Measurements from ENCODE around the gene OR4C3. TPM values are rescaled to one million over a fixed set of nuclear protein-coding genes. Genes with fewer than 3 reads are reported as not detected.
A peak's percentile ranks its signal among the peaks of the same experiment; 100 is the strongest.
"Not testable (repeated sequence)": the region's sequence is repeated elsewhere in the genome, so short reads cannot be mapped to it uniquely, and the experiment has no call there.

The OR4C3 gene
- total RNA-seq, 2 experiments from 2014 or later, result not detected

- ATAC-seq (ENCODE audit: poor library complexity), result no peak
Observed at GRCh38 chr11:48341466-48341865, 16.7 kb downstream of the OR4C3 start.

DNA sequence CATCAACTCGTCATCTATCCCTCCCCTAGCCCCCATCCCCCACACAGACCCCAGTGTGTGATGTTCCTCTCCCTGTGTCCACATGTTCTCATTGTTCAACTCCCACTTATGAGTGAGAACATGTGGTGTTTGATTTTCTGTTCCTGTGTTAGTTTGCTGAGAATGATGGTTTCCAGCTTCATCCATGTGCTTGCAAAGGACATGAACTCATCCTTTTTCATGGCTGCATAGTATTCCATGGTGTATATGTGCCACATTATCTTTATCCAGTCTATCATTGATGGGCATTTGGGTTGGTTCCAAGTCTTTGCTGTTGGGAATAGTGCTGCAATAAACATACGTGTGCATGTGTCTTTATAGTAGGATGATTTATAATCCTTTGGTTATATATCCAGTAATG, 17.8 kb downstream of the OR4C3 start:
- H3K4me1 ChIP-seq (ENCODE audit: insufficient read depth, low read length); H3K27me3 Mint-ChIP-seq; H3K27me3 ChIP-seq (ENCODE audit: control insufficient read depth in 1 of 2, insufficient read depth in 2 of 2, low read length in 2 of 2); H3K4me3 Mint-ChIP-seq; H3K27ac Mint-ChIP-seq; H3K4me3 ChIP-seq (ENCODE audit: low read length); H3K36me3 Mint-ChIP-seq (ENCODE audit: low read depth); ATAC-seq (ENCODE audit: poor library complexity); DNase-seq; CTCF ChIA-PET; H3K27ac ChIP-seq (ENCODE audit: low read depth in 1 of 2, low read length in 2 of 2); POLR2A ChIA-PET; intact Hi-C loops (cut with DNase I, micrococcal nuclease); H3K36me3 ChIP-seq (ENCODE audit: insufficient read depth, low read length); H3K9me3 Mint-ChIP-seq: not testable (repeated sequence)
- H3K4me1 Mint-ChIP-seq (ENCODE audit: low read depth), result peaks cover 34% of the 10 kb centered on the region
- peaks cover 0 to 14% of the 10 kb centered on the region in 2 experiments for H3K9me3 ChIP-seq (ENCODE audit: control insufficient read depth in 1 of 2, insufficient read depth in 1 of 2, low read length in 2 of 2)

More at GRCh38 chr11:48341466-48341865, 16.7 kb downstream of the OR4C3 start:
- Mint-ChIP-seq H3K9me3 (peaks cover 3% of the 10 kb centered on the region), H3K27me3 (no peaks in the 10 kb centered on the region), H3K4me1 (ENCODE audit: low read depth) (peaks cover 29% of the 10 kb centered on the region), H3K4me3 (no peak overlapping the region), H3K36me3 (ENCODE audit: low read depth) (peaks cover 10% of the 10 kb centered on the region), H3K27ac (peak overlapping the region; percentile 44)
- H3K27ac ChIP-seq (ENCODE audit: low read depth in 1 of 2, low read length in 2 of 2), result no peak overlapping the region
- ChIA-PET POLR2A (no interaction called here), CTCF (no interaction called here)
- intact Hi-C loops (cut with DNase I, micrococcal nuclease), result no loop called here
- TF ChIP-seq, protein P1, sequence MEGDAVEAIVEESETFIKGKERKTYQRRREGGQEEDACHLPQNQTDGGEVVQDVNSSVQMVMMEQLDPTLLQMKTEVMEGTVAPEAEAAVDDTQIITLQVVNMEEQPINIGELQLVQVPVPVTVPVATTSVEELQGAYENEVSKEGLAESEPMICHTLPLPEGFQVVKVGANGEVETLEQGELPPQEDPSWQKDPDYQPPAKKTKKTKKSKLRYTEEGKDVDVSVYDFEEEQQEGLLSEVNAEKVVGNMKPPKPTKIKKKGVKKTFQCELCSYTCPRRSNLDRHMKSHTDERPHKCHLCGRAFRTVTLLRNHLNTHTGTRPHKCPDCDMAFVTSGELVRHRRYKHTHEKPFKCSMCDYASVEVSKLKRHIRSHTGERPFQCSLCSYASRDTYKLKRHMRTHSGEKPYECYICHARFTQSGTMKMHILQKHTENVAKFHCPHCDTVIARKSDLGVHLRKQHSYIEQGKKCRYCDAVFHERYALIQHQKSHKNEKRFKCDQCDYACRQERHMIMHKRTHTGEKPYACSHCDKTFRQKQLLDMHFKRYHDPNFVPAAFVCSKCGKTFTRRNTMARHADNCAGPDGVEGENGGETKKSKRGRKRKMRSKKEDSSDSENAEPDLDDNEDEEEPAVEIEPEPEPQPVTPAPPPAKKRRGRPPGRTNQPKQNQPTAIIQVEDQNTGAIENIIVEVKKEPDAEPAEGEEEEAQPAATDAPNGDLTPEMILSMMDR (IDR thresholded peaks at IDR 0.05), result no peak
- DNase-seq, result peak in 4 of 14 experiments; percentile 4 to 70 (median 28)
- no peaks in the 10 kb centered on the region for H3K36me3 ChIP-seq (ENCODE audit: insufficient read depth, low read length)
- H3K9me3 ChIP-seq (ENCODE audit: control insufficient read depth in 1 of 2, insufficient read depth in 1 of 2, low read length in 2 of 2), result peaks cover 0 to 14% of the 10 kb centered on the region in 2 experiments
- peaks cover 7% of the 10 kb centered on the region for H3K4me1 ChIP-seq (ENCODE audit: insufficient read depth, low read length)
- H3K27me3 ChIP-seq (ENCODE audit: control insufficient read depth in 1 of 2, insufficient read depth in 2 of 2, low read length in 2 of 2), result no peaks in the 10 kb centered on the region
- H3K4me3 ChIP-seq (ENCODE audit: low read length), result no peak overlapping the region

- H3K4me3 Mint-ChIP-seq; ATAC-seq (ENCODE audit: poor library complexity); H3K4me1 ChIP-seq (ENCODE audit: insufficient read depth, low read length); H3K27ac Mint-ChIP-seq; H3K9me3 Mint-ChIP-seq; H3K4me3 ChIP-seq (ENCODE audit: low read length); CTCF ChIA-PET; H3K27me3 Mint-ChIP-seq; H3K36me3 Mint-ChIP-seq (ENCODE audit: low read depth); POLR2A ChIA-PET; intact Hi-C loops (cut with DNase I, micrococcal nuclease); H3K36me3 ChIP-seq (ENCODE audit: insufficient read depth, low read length); H3K27me3 ChIP-seq (ENCODE audit: control insufficient read depth in 1 of 2, insufficient read depth in 2 of 2, low read length in 2 of 2); H3K27ac ChIP-seq (ENCODE audit: low read depth in 1 of 2, low read length in 2 of 2): not testable (repeated sequence)
- peaks cover 32% of the 10 kb centered on the region for H3K4me1 Mint-ChIP-seq (ENCODE audit: low read depth)
- DNase-seq, result peak in 2 of 14 experiments; percentile 2 to 53
- H3K9me3 ChIP-seq (ENCODE audit: control insufficient read depth in 1 of 2, insufficient read depth in 1 of 2, low read length in 2 of 2), result peaks cover 0 to 14% of the 10 kb centered on the region in 2 experiments
Observed at GRCh38 chr11:48346286-48346685, 21.6 kb downstream of the OR4C3 start.

GRCh38 chr11:48354013-48354412, 29.3 kb downstream of the OR4C3 start:
- DNase-seq (no peak), ATAC-seq (ENCODE audit: poor library complexity) (no peak)
- CTCF ChIA-PET, result no interaction called here
- H3K27ac ChIP-seq (ENCODE audit: low read depth in 1 of 2, low read length in 2 of 2), result no peak overlapping the region
- no peaks in the 10 kb centered on the region for H3K27me3 ChIP-seq (ENCODE audit: control insufficient read depth in 1 of 2, insufficient read depth in 2 of 2, low read length in 2 of 2)
- H3K9me3 ChIP-seq (ENCODE audit: control insufficient read depth in 1 of 2, insufficient read depth in 1 of 2, low read length in 2 of 2), result peaks cover 0 to 9% of the 10 kb centered on the region in 2 experiments
- Mint-ChIP-seq H3K27ac (no peak overlapping the region), H3K36me3 (ENCODE audit: low read depth) (no peaks in the 10 kb centered on the region), H3K4me3 (no peak overlapping the region), H3K9me3 (peaks cover 9% of the 10 kb centered on the region), H3K4me1 (ENCODE audit: low read depth) (no peaks in the 10 kb centered on the region), H3K27me3 (peaks cover 5% of the 10 kb centered on the region)
- H3K36me3 ChIP-seq (ENCODE audit: insufficient read depth, low read length), result no peaks in the 10 kb centered on the region
- POLR2A ChIA-PET, result no interaction called here
- H3K4me1 ChIP-seq (ENCODE audit: insufficient read depth, low read length), result no peaks in the 10 kb centered on the region
- no peak overlapping the region for H3K4me3 ChIP-seq (ENCODE audit: low read length)
- intact Hi-C loops (cut with DNase I, micrococcal nuclease), result no loop called here
- TF ChIP-seq, protein P1 (IDR thresholded peaks at IDR 0.05), result no peak

All from CD4-positive, alpha-beta T cell (primary cell).